Measurements from ENCODE around the gene HSPA1A.

- TF ChIP-seq ZBTB8A (tag by site-specific recombination; IDR thresholded peaks at IDR 0.05) (no peak), CTCF (tag by site-specific recombination; IDR thresholded peaks at IDR 0.05) (no peak), ZNF416 (tag by site-specific recombination; IDR thresholded peaks at IDR 0.05) (no peak), ZBTB21 (tag by site-specific recombination; IDR thresholded peaks at IDR 0.05) (no peak), ZNF837 (tag by site-specific recombination; IDR thresholded peaks at IDR 0.05) (no peak), ZNF114 (tag by site-specific recombination; IDR thresholded peaks at IDR 0.05) (no peak), ZBTB1 (tag by site-specific recombination; IDR thresholded peaks at IDR 0.05) (no peak), ZNF768 (tag by site-specific recombination; IDR thresholded peaks at IDR 0.05) (no peak), OVOL3 (tag by site-specific recombination; IDR thresholded peaks at IDR 0.05) (no peak), ZFP69B (tag by site-specific recombination; IDR thresholded peaks at IDR 0.05) (no peak), ZNF707 (tag by site-specific recombination; IDR thresholded peaks at IDR 0.05) (no peak)
- TF ChIP-seq, protein P1, sequence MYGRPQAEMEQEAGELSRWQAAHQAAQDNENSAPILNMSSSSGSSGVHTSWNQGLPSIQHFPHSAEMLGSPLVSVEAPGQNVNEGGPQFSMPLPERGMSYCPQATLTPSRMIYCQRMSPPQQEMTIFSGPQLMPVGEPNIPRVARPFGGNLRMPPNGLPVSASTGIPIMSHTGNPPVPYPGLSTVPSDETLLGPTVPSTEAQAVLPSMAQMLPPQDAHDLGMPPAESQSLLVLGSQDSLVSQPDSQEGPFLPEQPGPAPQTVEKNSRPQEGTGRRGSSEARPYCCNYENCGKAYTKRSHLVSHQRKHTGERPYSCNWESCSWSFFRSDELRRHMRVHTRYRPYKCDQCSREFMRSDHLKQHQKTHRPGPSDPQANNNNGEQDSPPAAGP (tag by site-specific recombination; IDR thresholded peaks at IDR 0.05): no peak
Observed at GRCh38 chr6:31799781-31800180, 15.6 kb upstream of the HSPA1A start.

Measured in HEK293 (cell line).